B cell (primary cell): Measurements from ENCODE around the gene FLCN. TPM values are rescaled to one million over a fixed set of nuclear protein-coding genes. Genes with fewer than 3 reads are reported as not detected.

Experiments used
- ATAC-seq: fragments of 200-7000 bp; cut with Tn5 transposase; one replicate; pipeline ENCODE4 v1.10.0; 2021; ENCODE audit warnings: low read depth, mild to moderate bottlenecking, moderate number of reproducible peaks, moderate library complexity
- CTCF ChIA-PET: fragments of 350-600 bp; sonication (Branson Sonifier 250); formaldehyde crosslinking; loops from one replicate; lab custom pipeline; 2021; ENCODE audit warnings: antibody characterized with exemption, inconsistent platforms; lab: Charles Lee
- POLR2A ChIA-PET: fragments of 350-600 bp; sonication (Branson Sonifier 250); formaldehyde crosslinking; loops from one replicate; lab custom pipeline; 2021; ENCODE audit warnings: antibody characterized with exemption; lab: Charles Lee
- DNase-seq: peaks from one replicate; pipeline ENCODE4 v3.0.0; 2013
- H2AFZ ChIP-seq: 2 replicates; pipeline ENCODE4 v1.6.1; 2012; ENCODE audit warnings: mild to moderate bottlenecking, low read depth, low read length; ENCODE audit not compliant: insufficient read depth, poor library complexity, severe bottlenecking
- H3K27ac ChIP-seq, 2 donors: 1 replicate in 1 of 2; 2 replicates in 1 of 2; pipeline ENCODE4 v1.5.1; 2012 to 2013; ENCODE audit warnings: low read length in 2 of 2, mild to moderate bottlenecking in 2 of 2, moderate library complexity in 1 of 2
- H3K27me3 ChIP-seq, 4 experiments: fragments of 200-600 bp in 1 of 4; sonication (generic) in 1 of 4; replicated peaks in 1 of 4; 1 replicate in 2 of 4; 2 replicates in 2 of 4; pipeline versions ENCODE4 v1.6.1 to v1.7.0; 2013 to 2016; ENCODE audit warnings: low read length in 3 of 4, mild to moderate bottlenecking in 2 of 4, mixed read lengths in 1 of 4, moderate library complexity in 1 of 4; ENCODE audit not compliant: insufficient read depth in 4 of 4, control insufficient read depth in 3 of 4; ENCODE audit errors: control extremely low read depth in 1 of 4
- H3K36me3 ChIP-seq, 2 experiments: replicated peaks in 1 of 2; 1 replicate in 1 of 2; 2 replicates in 1 of 2; pipeline versions ENCODE4 v1.6.1 to v1.7.1; 2013; ENCODE audit warnings: low read length in 1 of 2; ENCODE audit not compliant: insufficient read depth in 2 of 2, control insufficient read depth in 1 of 2; ENCODE audit errors: control extremely low read depth in 1 of 2, extremely low read depth in 1 of 2
- H3K4me1 ChIP-seq, 2 donors: fragments of 200-600 bp in 1 of 2; sonication (generic) in 1 of 2; 1 replicate in 1 of 2; 2 replicates in 1 of 2; pipeline versions ENCODE4 v1.5.1 to v1.6.1; 2013 to 2017; ENCODE audit warnings: low read length in 2 of 2; ENCODE audit not compliant: control insufficient read depth in 2 of 2, insufficient read depth in 2 of 2
- H3K4me2 ChIP-seq: replicated peaks from 2 replicates; pipeline ENCODE3; 2012; ENCODE audit warnings: mild to moderate bottlenecking, low read depth, low read length; ENCODE audit not compliant: poor library complexity, severe bottlenecking
- H3K4me3 ChIP-seq, 5 experiments: fragments of 200-600 bp in 1 of 5; sonication (generic) in 1 of 5; 1 replicate in 3 of 5; 2 replicates in 2 of 5; pipeline versions ENCODE4 v1.5.1 to v1.7.0; 2011 to 2016; ENCODE audit warnings: low read length in 4 of 5, mild to moderate bottlenecking in 4 of 5, low read depth in 2 of 5, control low read depth in 1 of 5, moderate library complexity in 1 of 5; ENCODE audit not compliant: insufficient read depth in 1 of 5; ENCODE audit errors: control extremely low read depth in 1 of 5, extremely low read depth in 1 of 5
- H3K79me2 ChIP-seq: fragments of 200-600 bp; sonication (generic); one replicate; pipeline ENCODE4 v1.6.0; 2016; ENCODE audit warnings: low read length; ENCODE audit not compliant: control insufficient read depth, insufficient read depth
- H3K9ac ChIP-seq: fragments of 200-600 bp; sonication (generic); 2 replicates; pipeline ENCODE4 v1.6.1; 2017; ENCODE audit warnings: mild to moderate bottlenecking, low read length, moderate library complexity
- H3K9me3 ChIP-seq, 3 donors: one replicate each; pipeline versions ENCODE4 v1.6.1 to v1.7.1; 2013; ENCODE audit warnings: low read length in 2 of 3; ENCODE audit not compliant: control insufficient read depth in 2 of 3, insufficient read depth in 1 of 3; ENCODE audit errors: control extremely low read depth in 1 of 3
- H4K20me1 ChIP-seq: 2 replicates; pipeline ENCODE4 v1.6.0; 2012; ENCODE audit warnings: mild to moderate bottlenecking, low read length; ENCODE audit not compliant: insufficient read depth, control insufficient read depth, poor library complexity, severe bottlenecking
- H3K27ac Mint-ChIP-seq: one replicate; pipeline ENCODE4 v1.8.0; 2021; ENCODE audit warnings: mixed read lengths
- H3K27me3 Mint-ChIP-seq: one replicate; pipeline ENCODE4 v1.8.0; 2021; ENCODE audit warnings: mixed read lengths
- H3K4me1 Mint-ChIP-seq: one replicate; pipeline ENCODE4 v1.8.0; 2021; ENCODE audit warnings: mixed read lengths
- H3K4me3 Mint-ChIP-seq: one replicate; pipeline ENCODE4 v1.8.0; 2021; ENCODE audit warnings: mixed read lengths
- H3K9me3 Mint-ChIP-seq: one replicate; pipeline ENCODE4 v1.8.0; 2022; ENCODE audit warnings: mixed read lengths; ENCODE audit not compliant: insufficient read depth
- EZH2 ChIP-seq: IDR thresholded peaks from 2 replicates; pipeline ENCODE4 v1.6.1; 2012; ENCODE audit warnings: borderline replicate concordance, low read depth, mild to moderate bottlenecking, moderate library complexity, low read length; ENCODE audit not compliant: insufficient read depth, poor library complexity, severe bottlenecking
- WGBS: methylation state at CpG from one replicate; pipeline ENCODE4 v1.1.5; 2013; ENCODE audit warnings: missing lambda C conversion rate; ENCODE audit not compliant: insufficient coverage; 5-methylcytosine and 5-hydroxymethylcytosine counted together
- intact Hi-C: fragments of 100-400 bp; cut with micrococcal nuclease; formaldehyde crosslinking; loops from one replicate; pipeline ENCODE4 v1.10.0; 2022
- polyA plus RNA-seq: library from polyadenylated mRNA; depleted of rRNA; stranded (reverse); fragments of >200 nt; gene quantifications from 2 replicates; pipeline ENCODE4 v1.2.3, GENCODE V29; 2012
- total RNA-seq, 2 donors: library from RNA; stranded (reverse); fragments of 120-200 nt in 1 of 2; gene quantifications; 1 replicate in 1 of 2; 2 replicates in 1 of 2; pipeline versions ENCODE4 v1.2.3 to v1.2.4, GENCODE V29; 2013 to 2022
- TF ChIP-seq, protein P1 (sequence below): fragments of 200-600 bp; IDR thresholded peaks from one replicate; pipeline ENCODE4 v1.8.0; 2022; ENCODE audit warnings: antibody characterized with exemption, mild to moderate bottlenecking

FLCN gene
- total and polyA plus RNA-seq, 2 donors (not counting 1 experiment from before 2014, with no cell fraction given) = 36.6 to 128 TPM

GRCh38 chr17:17264430-17264829, 27.5 kb upstream of the FLCN start:
- Histone ChIP-seq H3K9me3 (no peaks in the 10 kb centered on the region), H4K20me1 (peaks cover 8% of the 10 kb centered on the region), H3K79me2 (no peaks in the 10 kb centered on the region), H3K4me1 (no peaks in the 10 kb centered on the region), H3K36me3 (peaks cover 6 to 65% of the 10 kb centered on the region in 2 experiments), H3K27ac (no peak overlapping the region), H3K4me3 (no peak overlapping the region), H3K27me3 (no peaks in the 10 kb centered on the region), H3K9ac (no peak overlapping the region), H2AFZ (no peak overlapping the region), H3K4me2 (no peak overlapping the region)
- intact Hi-C loops = no loop called here
- Mint-ChIP-seq H3K27me3 (no peaks in the 10 kb centered on the region), H3K4me3 (no peak overlapping the region), H3K4me1 (no peaks in the 10 kb centered on the region), H3K9me3 (no peaks in the 10 kb centered on the region), H3K27ac (no peak overlapping the region)
- WGBS = 100% methylated on average over 1 of the region's 2 CpGs
- ATAC-seq (no peak), DNase-seq (no peak)
- ChIA-PET POLR2A (no interaction called here), CTCF (interaction anchor here (0.7 kb wide), 1 partner anchor 203 kb away, joined by 3 read pairs; no protein-coding TSS in a partner anchor)
- no peak for TF ChIP-seq EZH2
- TF ChIP-seq, protein P1, sequence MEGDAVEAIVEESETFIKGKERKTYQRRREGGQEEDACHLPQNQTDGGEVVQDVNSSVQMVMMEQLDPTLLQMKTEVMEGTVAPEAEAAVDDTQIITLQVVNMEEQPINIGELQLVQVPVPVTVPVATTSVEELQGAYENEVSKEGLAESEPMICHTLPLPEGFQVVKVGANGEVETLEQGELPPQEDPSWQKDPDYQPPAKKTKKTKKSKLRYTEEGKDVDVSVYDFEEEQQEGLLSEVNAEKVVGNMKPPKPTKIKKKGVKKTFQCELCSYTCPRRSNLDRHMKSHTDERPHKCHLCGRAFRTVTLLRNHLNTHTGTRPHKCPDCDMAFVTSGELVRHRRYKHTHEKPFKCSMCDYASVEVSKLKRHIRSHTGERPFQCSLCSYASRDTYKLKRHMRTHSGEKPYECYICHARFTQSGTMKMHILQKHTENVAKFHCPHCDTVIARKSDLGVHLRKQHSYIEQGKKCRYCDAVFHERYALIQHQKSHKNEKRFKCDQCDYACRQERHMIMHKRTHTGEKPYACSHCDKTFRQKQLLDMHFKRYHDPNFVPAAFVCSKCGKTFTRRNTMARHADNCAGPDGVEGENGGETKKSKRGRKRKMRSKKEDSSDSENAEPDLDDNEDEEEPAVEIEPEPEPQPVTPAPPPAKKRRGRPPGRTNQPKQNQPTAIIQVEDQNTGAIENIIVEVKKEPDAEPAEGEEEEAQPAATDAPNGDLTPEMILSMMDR = no peak

GRCh38 chr17:17258998-17259397, 22.0 kb upstream of the FLCN start:
- Histone ChIP-seq H3K79me2 (no peaks in the 10 kb centered on the region), H3K36me3 (peaks cover under 1 to 60% of the 10 kb centered on the region in 2 experiments), H3K9me3 (no peaks in the 10 kb centered on the region), H4K20me1 (no peaks in the 10 kb centered on the region), H3K4me1 (no peaks in the 10 kb centered on the region), H3K27me3 (no peaks in the 10 kb centered on the region), H3K4me3 (no peak overlapping the region), H3K4me2 (no peak overlapping the region), H2AFZ (no peak overlapping the region), H3K27ac (no peak overlapping the region), H3K9ac (no peak overlapping the region)
- no peak for DNase-seq
- no peaks in the 10 kb centered on the region for H3K9me3 Mint-ChIP-seq
- ChIA-PET POLR2A (no interaction called here), CTCF (no interaction called here)
- no peak for TF ChIP-seq EZH2
- TF ChIP-seq, protein P1 = no peak
- 100% methylated on average over 4 of the region's 4 CpGs for WGBS
- ATAC-seq = no peak
- H3K4me3 Mint-ChIP-seq = no peak overlapping the region
- intact Hi-C loops = no loop called here
- no peak overlapping the region for H3K27ac Mint-ChIP-seq
- no peaks in the 10 kb centered on the region for H3K27me3 Mint-ChIP-seq
- no peaks in the 10 kb centered on the region for H3K4me1 Mint-ChIP-seq
